Measurements from ENCODE around the gene UPK2.
"Not testable (repeated sequence)": the region's sequence is repeated elsewhere in the genome, so short reads cannot be mapped to it uniquely, and the experiment has no call there.

The UPK2 gene

GRCh38 chr11:118939404-118939915, 16.6 kb upstream of the UPK2 start:
- no peak for DNase-seq

GRCh38 chr11:118939953-118940598, 16.0 kb upstream of the UPK2 start:
- DNase-seq, result peak; percentile 76

- DNase-seq, result no peak
Observed at GRCh38 chr11:118947091-118947490, 9.0 kb upstream of the UPK2 start.

GRCh38 chr11:118948000-118948399, 8.1 kb upstream of the UPK2 start:
- DNase-seq, result no peak

GRCh38 chr11:118953265-118953664, 2.8 kb upstream of the UPK2 start:
- DNase-seq, result peak; percentile 27

GRCh38 chr11:118953976-118954375, 2.1 kb upstream of the UPK2 start:
- not testable (repeated sequence) for DNase-seq

GRCh38 chr11:118956847-118957469, 860 bp downstream of the UPK2 start:
- no peak for DNase-seq

GRCh38 chr11:118957549-118957948, 1.5 kb downstream of the UPK2 start:
- no peak for DNase-seq

GRCh38 chr11:118957968-118958367, 1.9 kb downstream of the UPK2 start:
- no peak for DNase-seq

GRCh38 chr11:118958577-118958976, 2.5 kb downstream of the UPK2 start:
- no peak for DNase-seq

GRCh38 chr11:118961189-118961588, 5.1 kb downstream of the UPK2 start:
- no peak for DNase-seq

- DNase-seq, result no peak
Observed at GRCh38 chr11:118961591-118961990, 5.5 kb downstream of the UPK2 start.

GRCh38 chr11:118969508-118969907, 13.4 kb downstream of the UPK2 start:
- DNase-seq, result not testable (repeated sequence)

- DNase-seq, result no peak
Observed at GRCh38 chr11:118971646-118972045, 15.5 kb downstream of the UPK2 start, which contains the start of gene FOXR1. FOXR1 (plus strand) TSS chr11:118971761; CDS start chr11:118971932, 171 bp downstream.

GRCh38 chr11:118973985-118974384, 17.9 kb downstream of the UPK2 start:
- DNase-seq, result no peak

GRCh38 chr11:118975771-118976709, 19.9 kb downstream of the UPK2 start:
- no peak for DNase-seq

- no peak for DNase-seq
Observed at GRCh38 chr11:118979434-118979833, 23.3 kb downstream of the UPK2 start.

GRCh38 chr11:118980191-118980881, 24.2 kb downstream of the UPK2 start:
- DNase-seq, result no peak

- DNase-seq, result not testable (repeated sequence)
Observed at GRCh38 chr11:118984337-118984736, 28.2 kb downstream of the UPK2 start.

- no peak for DNase-seq
Observed at GRCh38 chr11:118984825-118985224, 28.7 kb downstream of the UPK2 start.

- DNase-seq, result no peak
Observed at GRCh38 chr11:118988280-118988679, 32.2 kb downstream of the UPK2 start.

- DNase-seq, result not testable (repeated sequence)
Observed at GRCh38 chr11:118991486-118992038, 35.5 kb downstream of the UPK2 start.

Data from fibroblast of skin of right biceps (primary cell).